LNCaP clone FGC (cell line): ENCODE measurements around the gene LCMT2.

Experiments used
- DNase-seq: peaks from one replicate; pipeline ENCODE4 v3.0.0-alpha.2; 2011; ENCODE audit warnings: low read depth
- H3K4me3 ChIP-seq: 2 replicates; pipeline ENCODE4 v1.5.1; 2011; ENCODE audit warnings: mild to moderate bottlenecking, low read depth, low read length, control low read depth
- TF ChIP-seq, protein P1 (sequence below): IDR thresholded peaks from 2 replicates; pipeline ENCODE4 v1.5.1; 2012; ENCODE audit warnings: mild to moderate bottlenecking; ENCODE audit not compliant: control insufficient read depth, insufficient read depth; ENCODE audit errors: extremely low read depth

LCMT2 gene

DNA sequence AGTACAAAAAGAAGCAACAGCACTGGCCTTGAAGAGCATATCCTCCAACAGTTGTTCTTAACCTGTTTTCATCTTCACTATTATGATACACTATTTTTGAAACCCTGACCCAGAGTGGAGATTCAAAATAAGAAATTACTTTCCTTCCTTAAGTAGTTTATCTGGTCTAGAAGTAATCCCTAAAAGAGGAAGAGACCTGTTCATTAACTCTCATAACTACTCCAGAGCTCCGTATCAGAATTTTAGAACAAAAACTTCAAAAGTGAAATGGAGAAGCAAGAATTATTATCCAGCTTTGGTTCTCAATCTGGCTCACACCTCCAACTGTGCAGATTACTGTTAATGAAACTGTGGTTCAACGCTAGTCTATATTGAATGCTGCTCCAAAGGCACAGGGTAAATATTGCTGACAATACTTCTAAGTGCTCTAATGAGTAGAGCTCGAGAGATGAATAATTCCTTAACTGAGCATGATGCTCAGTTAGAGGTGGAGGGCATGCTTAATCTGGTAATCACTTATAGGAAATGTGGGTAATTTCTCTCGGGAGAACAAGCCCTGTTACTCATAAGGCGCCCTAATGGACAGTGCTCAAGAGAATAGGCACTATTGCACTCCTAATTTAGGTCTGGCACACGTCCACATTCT is 5.2 kb downstream of the LCMT2 start:
- TF ChIP-seq, protein P1, sequence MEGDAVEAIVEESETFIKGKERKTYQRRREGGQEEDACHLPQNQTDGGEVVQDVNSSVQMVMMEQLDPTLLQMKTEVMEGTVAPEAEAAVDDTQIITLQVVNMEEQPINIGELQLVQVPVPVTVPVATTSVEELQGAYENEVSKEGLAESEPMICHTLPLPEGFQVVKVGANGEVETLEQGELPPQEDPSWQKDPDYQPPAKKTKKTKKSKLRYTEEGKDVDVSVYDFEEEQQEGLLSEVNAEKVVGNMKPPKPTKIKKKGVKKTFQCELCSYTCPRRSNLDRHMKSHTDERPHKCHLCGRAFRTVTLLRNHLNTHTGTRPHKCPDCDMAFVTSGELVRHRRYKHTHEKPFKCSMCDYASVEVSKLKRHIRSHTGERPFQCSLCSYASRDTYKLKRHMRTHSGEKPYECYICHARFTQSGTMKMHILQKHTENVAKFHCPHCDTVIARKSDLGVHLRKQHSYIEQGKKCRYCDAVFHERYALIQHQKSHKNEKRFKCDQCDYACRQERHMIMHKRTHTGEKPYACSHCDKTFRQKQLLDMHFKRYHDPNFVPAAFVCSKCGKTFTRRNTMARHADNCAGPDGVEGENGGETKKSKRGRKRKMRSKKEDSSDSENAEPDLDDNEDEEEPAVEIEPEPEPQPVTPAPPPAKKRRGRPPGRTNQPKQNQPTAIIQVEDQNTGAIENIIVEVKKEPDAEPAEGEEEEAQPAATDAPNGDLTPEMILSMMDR: no peak
- no peak for DNase-seq
- no peak overlapping the region for H3K4me3 ChIP-seq

GRCh38 chr15:43318990-43319771 is 11.2 kb downstream of the LCMT2 start:
- DNase-seq: no peak
- H3K4me3 ChIP-seq: no peak overlapping the region
- TF ChIP-seq, protein P1: no peak

DNA sequence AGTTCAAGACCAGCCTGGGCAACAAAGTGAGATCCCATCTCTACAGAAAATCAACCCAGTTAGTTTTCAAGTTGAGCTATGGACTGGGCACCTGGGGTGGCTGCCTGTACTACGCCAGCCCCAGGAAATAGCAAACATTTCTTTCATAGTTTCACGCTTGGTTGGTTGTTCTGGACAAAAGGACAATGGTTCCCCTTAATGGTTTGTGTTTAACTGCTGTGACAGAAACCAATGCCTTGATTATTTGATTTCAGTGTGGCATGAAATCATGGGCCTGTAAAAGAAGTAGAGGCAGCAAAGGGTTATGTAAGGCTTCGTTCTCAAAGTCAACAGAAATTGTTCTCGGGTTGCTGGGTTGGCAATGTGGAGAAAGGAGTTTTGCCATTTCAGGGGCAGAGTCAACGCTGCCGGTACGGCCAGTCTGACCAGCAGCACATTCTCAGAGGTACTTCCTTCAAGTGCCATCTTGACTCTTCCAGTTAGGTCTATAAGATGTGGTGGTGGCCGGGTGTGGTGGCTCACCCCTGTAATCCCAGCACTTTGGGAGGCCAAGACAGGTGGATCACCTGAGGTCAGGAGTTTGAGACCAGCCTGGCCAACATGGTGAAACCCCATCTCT is 12.7 kb downstream of the LCMT2 start:
- no peak for DNase-seq
- TF ChIP-seq, protein P1: no peak
- no peak overlapping the region for H3K4me3 ChIP-seq

DNA sequence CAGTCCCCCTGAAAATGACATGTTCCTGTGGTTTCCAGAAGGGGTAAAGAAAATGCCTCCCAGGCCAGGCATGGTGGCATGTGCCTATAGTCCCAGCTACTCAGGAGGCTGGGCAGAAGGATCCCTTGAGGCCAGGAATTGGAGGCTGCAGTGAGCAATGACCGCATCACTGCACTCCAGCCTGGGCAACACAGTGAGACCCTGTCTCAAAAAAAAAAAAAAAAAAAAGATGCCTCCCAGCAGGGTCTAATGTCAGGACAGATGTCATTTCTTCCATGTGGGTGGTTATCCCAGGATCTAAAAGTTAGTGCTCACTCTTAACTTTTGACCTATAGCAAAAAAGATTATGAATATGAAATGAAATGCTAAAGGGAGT is 13.4 kb downstream of the LCMT2 start:
- no peak for DNase-seq
- TF ChIP-seq, protein P1: no peak
- H3K4me3 ChIP-seq: no peak overlapping the region

DNA sequence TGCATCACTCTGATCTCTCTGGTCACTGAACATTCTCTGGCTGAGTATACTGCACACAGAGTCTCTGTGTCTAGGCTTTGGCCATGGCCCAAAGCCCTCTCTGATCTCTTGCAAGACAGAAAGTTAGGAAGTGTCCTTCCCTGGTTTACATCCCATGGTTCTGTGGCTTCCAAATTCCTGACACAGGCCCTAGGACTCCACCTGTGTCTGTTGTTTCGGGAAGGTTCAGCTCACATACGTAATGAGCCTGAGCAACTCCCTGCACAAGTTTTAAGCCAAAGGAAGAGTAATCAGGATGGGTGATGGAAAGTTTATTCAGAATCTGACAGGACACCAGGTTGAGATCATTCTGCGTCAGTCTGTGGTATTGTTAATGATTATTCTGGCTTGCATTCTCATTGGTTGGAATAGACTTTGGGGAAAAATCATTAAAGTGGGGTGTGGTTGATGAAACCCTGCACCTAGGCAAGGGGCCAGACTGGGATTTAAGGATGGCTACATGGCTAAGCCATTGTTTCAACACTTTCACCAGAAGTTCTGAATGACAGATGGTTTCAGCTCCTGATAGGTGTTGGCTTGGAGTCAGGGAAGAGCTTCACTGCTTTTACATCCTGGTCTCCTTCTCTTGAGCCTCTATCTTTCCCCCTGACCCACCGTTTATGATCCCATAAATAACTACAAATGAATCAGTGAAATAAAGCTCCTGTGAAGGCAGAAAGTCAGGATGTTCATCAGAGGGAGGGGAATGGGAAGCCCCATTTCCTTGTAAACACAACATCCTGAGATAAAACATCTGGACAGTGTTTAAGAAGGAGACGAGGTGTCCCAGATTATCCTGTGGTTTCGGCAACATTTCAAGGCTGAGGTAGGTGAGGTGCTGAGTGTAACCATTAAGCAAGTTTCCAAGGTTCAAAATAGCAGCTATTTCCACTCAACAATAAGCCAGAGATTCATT is 14.1 kb downstream of the LCMT2 start:
- TF ChIP-seq, protein P1: no peak
- no peak for DNase-seq
- no peak overlapping the region for H3K4me3 ChIP-seq

DNA sequence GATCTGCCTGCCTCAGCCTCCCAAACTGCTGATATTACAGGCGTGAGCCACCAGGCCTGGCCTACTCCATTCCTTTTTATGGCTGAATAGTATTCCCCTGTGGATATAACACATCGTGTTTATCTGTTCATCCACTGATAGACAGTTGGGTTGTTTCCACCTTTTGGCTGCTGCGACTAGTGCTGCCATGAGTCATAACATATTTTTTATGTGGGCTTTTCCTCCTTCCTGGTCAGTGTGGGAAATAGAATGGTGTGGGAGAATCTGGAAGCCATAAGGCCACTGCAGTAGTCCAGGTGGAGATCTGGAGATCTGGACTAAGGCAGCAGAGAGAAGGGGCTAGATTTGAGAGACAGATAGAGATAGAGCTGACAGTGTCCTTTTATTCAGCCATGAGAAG is 16.2 kb downstream of the LCMT2 start:
- TF ChIP-seq, protein P1: no peak
- no peak for DNase-seq
- no peak overlapping the region for H3K4me3 ChIP-seq
